Activated CD8-positive, alpha-beta memory T cell treated with anti-CD3 and anti-CD28 coated beads, Interleukin-2, amount 50 U/mL, for 24 hours (primary cell): ENCODE data around the gene MUC5AC.
"Not testable (repeated sequence)": the region's sequence is repeated elsewhere in the genome, so short reads cannot be mapped to it uniquely, and the experiment has no call there.

Experiments used
- DNase-seq: peaks from one replicate; pipeline ENCODE4 v3.0.0-alpha.2; 2020; ENCODE audit errors: extremely low read depth

The MUC5AC gene

GRCh38 chr11:1162491-1163311 is 4.9 kb downstream of the MUC5AC start:
- DNase-seq = no peak

- no peak for DNase-seq
Measured at GRCh38 chr11:1163321-1163910, 5.7 kb downstream of the MUC5AC start.

GRCh38 chr11:1163911-1164735 is 6.4 kb downstream of the MUC5AC start:
- no peak for DNase-seq

- not testable (repeated sequence) for DNase-seq
Measured at GRCh38 chr11:1164779-1165255, 7.1 kb downstream of the MUC5AC start.

GRCh38 chr11:1165256-1166041 is 7.7 kb downstream of the MUC5AC start:
- DNase-seq = no peak

- no peak for DNase-seq
Measured at GRCh38 chr11:1167256-1167655, 9.5 kb downstream of the MUC5AC start.

- DNase-seq = no peak
Measured at GRCh38 chr11:1167751-1168231, 10.0 kb downstream of the MUC5AC start.

- DNase-seq = no peak
Measured at GRCh38 chr11:1168256-1168655, 10.5 kb downstream of the MUC5AC start.

- DNase-seq = no peak
Measured at GRCh38 chr11:1168721-1169161, 11.0 kb downstream of the MUC5AC start.

- no peak for DNase-seq
Measured at GRCh38 chr11:1171223-1171984, 13.7 kb downstream of the MUC5AC start.

GRCh38 chr11:1171985-1172728 is 14.4 kb downstream of the MUC5AC start:
- no peak for DNase-seq

GRCh38 chr11:1172729-1173117 is 15.0 kb downstream of the MUC5AC start:
- DNase-seq = no peak

GRCh38 chr11:1173396-1173795 is 15.6 kb downstream of the MUC5AC start:
- DNase-seq = not testable (repeated sequence)

GRCh38 chr11:1174441-1175370 is 17.0 kb downstream of the MUC5AC start:
- no peak for DNase-seq

GRCh38 chr11:1175461-1176223 is 17.9 kb downstream of the MUC5AC start:
- DNase-seq = no peak

- no peak for DNase-seq
Measured at GRCh38 chr11:1176224-1177019, 18.7 kb downstream of the MUC5AC start.
